GM21390 (cell line): Measurements from ENCODE around the gene TJP2.
"Not testable (repeated sequence)": the region's sequence is repeated elsewhere in the genome, so short reads cannot be mapped to it uniquely, and the experiment has no call there.

Source experiments
- ATAC-seq: cut with Tn5 transposase; IDR thresholded peaks from one replicate; pipeline ENCODE4 v1.9.1; 2021; ENCODE audit not compliant: unreplicated experiment

Gene TJP2

DNA sequence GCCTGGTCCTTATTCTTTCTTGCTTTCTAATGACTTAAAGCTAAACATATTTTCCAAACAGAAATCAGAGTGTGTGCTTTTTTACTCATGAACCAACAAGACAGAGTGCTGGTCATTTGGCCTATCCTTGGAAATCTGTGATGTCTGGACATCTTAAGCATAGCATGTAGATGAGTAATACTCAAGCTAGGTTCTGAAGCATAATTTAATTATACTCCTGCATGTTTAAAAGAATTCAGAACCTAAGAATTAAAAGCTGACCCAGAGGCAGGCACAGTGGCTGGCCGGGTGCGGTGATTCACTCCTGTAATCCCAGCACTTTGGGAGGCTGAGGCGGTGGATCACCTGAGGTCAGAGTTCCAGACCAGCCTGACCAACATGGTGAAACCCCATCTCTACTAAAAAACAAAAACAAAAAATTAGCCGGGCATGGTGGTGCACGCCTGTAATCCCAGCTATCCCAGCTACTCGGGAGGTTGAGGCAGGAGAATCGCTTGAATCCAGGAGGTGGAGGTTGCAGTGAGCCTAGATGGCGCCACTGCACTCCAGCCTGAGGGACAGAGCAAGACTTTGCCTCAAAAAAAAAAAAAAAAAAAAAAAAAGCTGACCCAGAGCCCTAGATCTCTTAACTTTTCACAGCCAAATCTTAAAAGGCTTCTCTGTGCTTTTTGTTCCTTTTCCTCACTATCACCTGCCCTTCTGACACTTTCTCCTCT lies 16.2 kb upstream of the TJP2 start:
- ATAC-seq, result no peak

DNA sequence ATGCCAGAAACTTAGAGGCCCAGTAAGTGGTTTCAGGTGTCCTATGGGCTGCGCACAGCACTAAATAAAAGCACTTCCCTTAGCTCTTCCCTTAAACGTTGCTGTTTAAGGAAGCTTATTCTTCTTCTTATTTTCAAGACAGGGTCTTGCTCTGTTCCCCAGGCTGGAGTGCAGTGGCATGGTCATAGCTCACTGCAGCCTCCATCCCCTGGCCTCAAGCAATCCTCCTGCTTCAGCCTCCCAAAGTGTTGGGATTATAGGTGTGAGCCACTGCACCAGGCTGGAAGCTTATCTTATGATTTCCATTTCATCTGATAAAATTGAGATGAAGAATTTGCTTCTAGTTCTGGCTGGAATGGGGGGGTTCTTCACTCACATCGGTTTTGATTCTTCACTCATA lies 15.6 kb upstream of the TJP2 start:
- no peak for ATAC-seq

GRCh38 chr9:69164573-69164972 lies 9.5 kb upstream of the TJP2 start:
- ATAC-seq, result not testable (repeated sequence)

DNA sequence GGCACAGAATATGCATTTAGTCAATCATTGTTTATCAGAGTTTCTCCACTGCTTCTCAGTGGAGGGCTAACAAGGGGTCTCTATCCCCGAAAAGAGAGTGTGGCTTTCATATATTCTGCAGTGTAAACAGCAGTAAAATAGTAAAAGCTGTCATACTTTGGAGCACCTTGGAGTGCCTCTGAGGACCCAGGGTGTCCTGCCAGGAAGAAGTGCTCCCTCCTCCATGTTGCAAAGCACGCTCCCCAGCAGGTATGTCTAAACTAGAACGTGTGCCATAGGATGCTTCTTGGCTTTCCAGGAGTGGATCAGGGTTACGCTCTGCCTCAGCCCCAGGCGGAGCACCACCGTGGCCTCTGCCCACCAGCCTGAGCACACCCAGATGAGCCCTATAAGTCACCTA lies 8.5 kb upstream of the TJP2 start:
- ATAC-seq, result no peak

DNA sequence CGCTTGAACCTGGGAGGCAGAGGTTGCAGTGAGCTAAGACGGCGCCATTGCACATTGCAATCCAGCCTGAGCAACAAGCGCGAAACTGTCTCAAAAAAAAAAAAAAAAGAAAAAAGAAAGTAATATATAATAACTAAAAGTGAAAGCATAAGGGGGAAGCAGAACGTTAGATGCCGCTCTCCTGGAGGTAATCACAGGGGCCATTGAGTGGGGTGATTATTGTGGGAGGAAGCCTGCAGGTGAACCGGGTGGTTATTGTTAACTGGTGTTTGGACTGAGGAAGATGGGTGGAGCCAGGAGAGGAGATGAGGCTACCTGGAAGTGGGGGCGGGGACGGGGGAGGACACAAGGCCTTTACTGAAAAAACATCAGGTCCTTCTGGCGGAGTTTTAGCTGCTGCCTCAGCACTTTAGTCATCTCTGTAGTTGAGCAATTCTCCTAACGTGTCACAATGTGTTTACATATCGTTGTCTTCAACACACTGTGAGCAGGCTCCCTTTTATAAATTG lies 5.3 kb upstream of the TJP2 start:
- peak; percentile 61 for ATAC-seq

GRCh38 chr9:69170231-69170630 lies 3.8 kb upstream of the TJP2 start:
- ATAC-seq, result no peak

DNA sequence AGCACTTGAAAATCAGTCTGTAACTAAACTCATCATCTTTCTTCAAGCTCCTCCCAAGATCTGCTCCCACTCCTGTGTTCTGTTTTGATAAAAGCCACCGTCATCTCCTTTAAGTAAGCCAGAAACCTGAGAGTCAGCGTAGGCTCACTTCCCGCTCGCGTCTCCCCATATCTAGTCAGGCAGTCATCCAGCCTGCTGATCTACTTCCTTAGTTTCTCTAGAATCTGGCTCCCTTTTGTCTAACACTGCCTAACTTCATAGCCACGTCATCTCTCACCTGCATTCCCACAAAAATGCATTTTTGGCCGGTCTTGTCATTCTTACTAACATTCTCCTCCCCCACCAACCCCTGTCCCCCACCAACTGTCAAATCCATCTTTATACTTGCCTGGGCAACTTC lies 3.0 kb upstream of the TJP2 start:
- no peak for ATAC-seq

GRCh38 chr9:69171517-69171916 lies 2.6 kb upstream of the TJP2 start:
- ATAC-seq, result no peak

DNA sequence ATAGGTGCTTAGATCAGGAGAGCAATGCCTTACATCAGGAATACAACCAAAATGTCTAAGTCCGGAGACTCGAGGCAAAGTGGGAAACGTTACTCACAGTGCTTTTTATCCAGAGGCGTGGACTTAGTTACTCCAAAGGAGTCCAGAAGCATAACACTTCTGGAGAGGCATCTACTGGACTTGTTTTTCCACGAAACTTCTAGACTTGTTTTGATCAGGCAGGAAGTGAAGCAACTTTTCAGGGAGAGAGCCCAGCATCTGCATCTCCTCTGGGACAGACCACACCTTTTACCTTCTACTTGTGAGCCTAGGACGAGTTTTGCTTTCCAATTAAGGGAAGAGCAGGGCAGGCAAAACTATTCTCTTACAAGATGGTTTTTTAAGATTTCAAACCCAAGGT lies 1.2 kb upstream of the TJP2 start:
- ATAC-seq, result no peak

DNA sequence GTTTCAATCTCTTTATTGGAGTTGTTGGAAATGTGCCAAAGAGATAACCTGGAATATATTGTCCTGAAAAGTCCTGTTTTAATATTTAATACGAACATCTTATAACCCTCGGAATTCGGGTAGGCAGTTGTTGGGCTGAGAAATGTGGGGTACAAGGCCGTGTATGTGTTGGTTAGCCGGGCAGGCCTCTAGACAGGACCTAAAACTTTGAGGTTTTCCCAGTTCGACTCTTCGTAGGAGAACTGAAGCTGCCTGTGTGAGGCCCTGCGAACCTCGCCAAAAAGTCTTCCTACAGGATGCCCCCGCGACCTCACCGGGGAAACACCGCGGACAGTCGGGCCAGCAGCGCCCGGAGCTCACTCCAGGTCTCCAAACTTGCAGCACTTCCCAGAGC lies 583 bp upstream of the TJP2 start:
- ATAC-seq, result peak; percentile 7

- peak; percentile 47 for ATAC-seq
These were observed 763 bp downstream of the TJP2 start for GRCh38 chr9:69174616-69175463.

DNA sequence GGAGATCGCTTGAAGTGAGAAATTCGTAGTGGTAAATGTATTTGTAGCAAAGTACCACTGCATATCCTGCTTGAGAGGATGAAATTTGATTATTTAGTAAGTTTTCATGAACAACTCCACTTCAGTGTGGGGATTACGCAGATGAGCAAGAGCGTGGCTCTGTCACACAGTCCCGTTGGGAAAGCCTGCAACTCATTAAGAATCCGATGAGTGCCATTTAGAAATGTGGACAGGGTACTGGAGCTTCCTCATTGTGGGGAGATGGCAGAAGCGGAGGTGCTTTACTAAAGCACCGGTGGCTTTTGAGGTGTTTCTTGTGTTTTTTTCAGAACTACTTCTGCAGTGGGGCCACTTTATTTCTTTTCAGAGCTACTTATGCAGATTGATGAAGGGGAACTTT lies 1.4 kb downstream of the TJP2 start:
- peak; percentile 13 for ATAC-seq

DNA sequence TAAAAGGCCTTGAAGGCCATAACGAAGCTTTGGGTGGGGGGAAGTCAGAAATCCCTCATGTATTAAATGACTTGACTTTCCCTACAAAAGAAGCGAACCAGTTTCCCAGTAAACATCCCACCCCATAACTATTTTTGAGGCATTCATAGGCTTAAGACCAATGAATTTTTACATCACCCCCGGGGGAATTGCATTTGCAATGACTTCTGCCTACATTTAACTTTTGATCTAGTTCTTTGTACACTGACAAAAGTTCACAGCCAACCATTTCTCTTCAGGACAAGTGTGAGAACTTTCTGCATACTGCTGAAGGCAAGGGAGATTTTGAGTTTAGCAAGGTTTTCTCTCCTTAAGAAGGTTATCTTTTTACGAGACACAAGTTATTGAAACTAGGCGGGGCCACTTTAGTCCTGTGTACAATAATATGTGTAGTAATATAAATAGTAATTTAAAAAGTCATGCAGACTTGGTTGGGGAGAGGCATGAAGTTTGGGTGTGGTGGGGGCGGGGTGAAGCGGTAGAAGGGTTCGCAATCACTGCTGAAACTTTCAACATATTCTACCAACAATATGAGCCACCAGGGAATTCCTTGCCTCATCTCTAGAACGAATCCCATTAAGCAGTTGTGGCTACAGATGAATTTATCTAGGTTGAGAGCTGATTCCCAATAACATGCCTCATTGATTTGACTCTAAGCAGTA lies 2.5 kb downstream of the TJP2 start:
- ATAC-seq, result no peak

GRCh38 chr9:69178583-69179011 lies 4.5 kb downstream of the TJP2 start:
- ATAC-seq, result no peak

DNA sequence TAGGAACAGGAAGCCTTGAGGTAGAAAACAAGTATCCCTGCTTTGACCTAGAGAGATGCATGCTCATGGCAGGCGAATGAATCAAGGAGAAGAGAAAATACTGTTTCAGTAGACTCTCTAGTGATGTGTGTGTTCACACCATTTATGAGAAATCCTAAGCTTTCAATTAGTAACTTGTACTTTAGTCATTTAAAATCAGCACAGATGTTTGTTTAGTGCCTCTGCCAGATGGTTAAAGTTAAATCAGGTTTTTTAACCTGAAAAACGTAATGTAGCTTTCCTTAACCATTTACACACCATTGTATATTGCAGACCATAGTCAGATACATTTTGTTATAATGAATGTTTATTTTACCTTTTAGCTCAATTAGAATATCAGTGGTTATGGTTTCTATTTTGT lies 5.0 kb downstream of the TJP2 start:
- no peak for ATAC-seq

DNA sequence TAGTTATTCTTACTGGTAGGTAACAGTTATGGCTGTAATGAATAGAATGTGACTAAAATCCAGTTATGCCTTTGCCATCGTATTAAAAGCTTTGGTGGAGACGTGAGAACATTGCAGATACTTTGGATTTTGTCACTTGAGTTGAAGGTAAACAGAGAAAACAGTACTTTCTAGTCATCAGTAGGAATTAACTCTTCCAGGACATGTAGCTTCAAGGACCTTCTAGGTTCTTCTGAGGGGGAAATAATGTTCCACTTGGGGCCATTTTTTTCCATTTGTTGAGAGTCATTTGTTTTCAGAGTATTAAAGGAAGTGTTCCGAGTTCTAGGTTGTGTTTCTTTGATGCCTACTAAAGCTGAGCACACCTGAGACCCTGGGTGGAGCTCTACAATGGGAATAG lies 6.1 kb downstream of the TJP2 start:
- no peak for ATAC-seq

DNA sequence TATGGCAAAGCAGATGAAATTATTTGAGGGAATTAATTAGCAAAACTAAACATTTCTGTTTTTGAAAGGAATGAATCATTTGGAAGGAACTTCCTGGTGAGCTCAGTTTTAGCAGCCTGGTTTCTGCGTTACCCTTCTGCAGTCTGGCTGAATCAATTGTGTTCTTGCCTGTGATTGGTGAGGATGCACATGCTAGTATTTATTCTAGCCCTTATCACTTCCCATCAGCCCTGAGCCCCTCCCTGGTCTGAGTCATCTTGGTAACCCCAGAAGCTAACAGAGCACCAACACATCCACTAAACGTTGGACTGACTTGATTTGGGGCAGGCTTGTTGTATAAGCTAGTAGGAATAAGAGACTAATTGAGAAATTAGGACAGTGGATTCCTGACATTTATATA lies 6.6 kb downstream of the TJP2 start:
- no peak for ATAC-seq

GRCh38 chr9:69181908-69182353 lies 7.9 kb downstream of the TJP2 start:
- ATAC-seq, result no peak

DNA sequence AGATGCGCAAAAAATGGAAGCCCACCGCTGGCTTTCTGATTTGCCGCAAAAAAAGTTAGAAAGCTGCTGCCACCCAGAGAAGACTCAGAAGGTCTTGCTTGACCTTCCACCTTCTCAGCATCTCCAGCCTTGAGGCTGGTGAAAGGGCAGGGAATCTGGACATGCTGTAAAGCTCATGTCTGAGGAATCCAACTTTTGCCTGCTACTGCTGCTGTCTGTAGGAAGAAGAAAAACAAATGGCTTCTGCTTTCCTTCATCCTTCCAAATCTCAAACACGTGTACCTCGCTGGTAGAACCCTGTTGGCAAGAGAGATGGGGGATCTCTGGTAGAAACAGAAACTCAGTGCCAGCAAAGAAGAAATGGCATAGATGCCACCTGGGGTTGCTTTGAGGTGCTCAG lies 10.2 kb downstream of the TJP2 start:
- no peak for ATAC-seq

GRCh38 chr9:69186841-69187611 lies 12.9 kb downstream of the TJP2 start:
- ATAC-seq, result no peak

DNA sequence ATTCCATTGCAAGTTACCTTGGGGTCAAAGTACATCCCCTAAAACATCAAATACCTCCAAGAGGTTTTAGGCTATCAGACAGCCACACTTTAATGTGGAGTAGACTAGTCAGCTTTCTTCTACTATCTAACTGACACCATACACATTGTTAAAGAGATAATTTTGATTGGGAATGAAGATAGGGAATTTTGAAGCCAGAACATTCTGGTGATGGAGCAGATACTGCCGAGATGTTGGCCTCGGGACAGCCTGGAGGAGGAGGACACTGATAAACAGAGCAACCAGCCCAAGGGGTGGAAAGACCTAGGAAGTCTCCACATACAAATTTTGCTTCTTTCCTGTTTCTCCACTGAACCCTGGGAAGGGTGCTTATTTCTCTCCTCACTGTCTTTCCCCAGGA lies 14.9 kb downstream of the TJP2 start:
- no peak for ATAC-seq
